Prostate gland (tissue), 2 donors: ENCODE data around the gene CALML3.

ENCODE experiments used
- CTCF ChIP-seq, 4 experiments: fragments of 200-600 bp in 2 of 4; fragments of 450-650 bp in 2 of 4; sonication (generic) in 2 of 4; IDR thresholded peaks; 1 replicate in 3 of 4; 2 replicates in 1 of 4; pipeline ENCODE4 v1.5.1; 2016 to 2019; ENCODE audit warnings: antibody characterized with exemption in 4 of 4, mild to moderate bottlenecking in 2 of 4, moderate library complexity in 2 of 4
- POLR2A ChIP-seq: fragments of 450-650 bp; IDR thresholded peaks from one replicate; pipeline ENCODE4 v1.6.1; 2016; ENCODE audit warnings: antibody characterized with exemption, mild to moderate bottlenecking
- POLR2AphosphoS5 ChIP-seq: sonication (generic); formaldehyde crosslinking; IDR thresholded peaks from one replicate; pipeline ENCODE4 v1.6.1; 2017; ENCODE audit warnings: antibody characterized with exemption

- TF ChIP-seq CTCF (IDR thresholded peaks at IDR 0.05): no peak
- no peak for TF ChIP-seq POLR2AphosphoS5
- TF ChIP-seq POLR2A: no peak
Observed at GRCh38 chr10:5491477-5491876, 33.3 kb upstream of the CALML3 start.
